MCF 10A (cell line): ENCODE measurements around the gene OPRL1. TPM values are rescaled to one million over a fixed set of nuclear protein-coding genes. Genes with fewer than 3 reads are reported as not detected.
A peak's percentile ranks its signal among the peaks of the same experiment; 100 is the strongest.

Experiments
- BruUV-seq: library from RNA; stranded (reverse); fragments of 400-500 nt; replicated peaks from 2 replicates; lab custom pipeline; 2021; lab: Mats Ljungman, UMichigan
- CTCF ChIA-PET: fragments of 300-600 bp; sonication (Branson Sonifier 250); formaldehyde crosslinking; extraction: SDS; loops from one replicate; lab custom pipeline; 2021; ENCODE audit warnings: antibody characterized with exemption, inconsistent platforms; lab: Yijun Ruan, JAX
- POLR2A ChIA-PET: fragments of 300-600, 350-650 bp; sonication (Branson Sonifier 250); formaldehyde crosslinking; extraction: SDS; loops from one replicate; lab custom pipeline; 2020; ENCODE audit warnings: antibody characterized with exemption, inconsistent platforms; lab: Yijun Ruan, JAX
- DNase-seq: peaks from one replicate; pipeline ENCODE4 v3.0.0-alpha.2; 2018; ENCODE audit not compliant: unreplicated experiment
- H3K27ac Mint-ChIP-seq: one replicate; pipeline ENCODE4 v1.8.0; 2022; ENCODE audit warnings: mild to moderate bottlenecking, low read depth, mixed read lengths; ENCODE audit not compliant: unreplicated experiment
- H3K27me3 Mint-ChIP-seq: one replicate; pipeline ENCODE4 v1.8.0; 2022; ENCODE audit warnings: mixed read lengths; ENCODE audit not compliant: insufficient read depth, unreplicated experiment
- H3K36me3 Mint-ChIP-seq: one replicate; pipeline ENCODE4 v1.8.0; 2022; ENCODE audit warnings: mild to moderate bottlenecking, moderate library complexity, mixed read lengths; ENCODE audit not compliant: insufficient read depth, unreplicated experiment
- H3K4me1 Mint-ChIP-seq: one replicate; pipeline ENCODE4 v1.8.0; 2022; ENCODE audit warnings: mixed read lengths; ENCODE audit not compliant: insufficient read depth, unreplicated experiment
- H3K4me3 Mint-ChIP-seq: one replicate; pipeline ENCODE4 v1.8.0; 2022; ENCODE audit warnings: mild to moderate bottlenecking, moderate library complexity, mixed read lengths; ENCODE audit not compliant: unreplicated experiment
- H3K9me3 Mint-ChIP-seq: one replicate; pipeline ENCODE4 v1.8.0; 2022; ENCODE audit warnings: mixed read lengths; ENCODE audit not compliant: unreplicated experiment
- intact Hi-C: fragments of 100-400 bp; cut with micrococcal nuclease; formaldehyde crosslinking; loops from 2 replicates; pipeline ENCODE4 v1.14.1; 2022
- total RNA-seq: library from RNA; stranded (reverse); gene quantifications from 2 replicates; pipeline ENCODE4 v1.2.3, GENCODE V29; 2022
- TF ChIP-seq, protein P1 (sequence below): fragments of 200-600 bp; IDR thresholded peaks from one replicate; pipeline ENCODE4 v1.8.0; 2022; ENCODE audit warnings: antibody characterized with exemption, mild to moderate bottlenecking; ENCODE audit not compliant: unreplicated experiment

Gene OPRL1
- total RNA-seq, 1 experiment from 2014 or later, result 0.12 TPM

- BruUV-seq, result no TSS peak
- Mint-ChIP-seq H3K4me3 (no peak overlapping the region), H3K36me3 (no peaks in the 10 kb centered on the region), H3K4me1 (no peaks in the 10 kb centered on the region), H3K27me3 (peaks cover 44% of the 10 kb centered on the region), H3K27ac (no peak overlapping the region), H3K9me3 (no peaks in the 10 kb centered on the region)
- DNase-seq, result no peak
- TF ChIP-seq, protein P1, sequence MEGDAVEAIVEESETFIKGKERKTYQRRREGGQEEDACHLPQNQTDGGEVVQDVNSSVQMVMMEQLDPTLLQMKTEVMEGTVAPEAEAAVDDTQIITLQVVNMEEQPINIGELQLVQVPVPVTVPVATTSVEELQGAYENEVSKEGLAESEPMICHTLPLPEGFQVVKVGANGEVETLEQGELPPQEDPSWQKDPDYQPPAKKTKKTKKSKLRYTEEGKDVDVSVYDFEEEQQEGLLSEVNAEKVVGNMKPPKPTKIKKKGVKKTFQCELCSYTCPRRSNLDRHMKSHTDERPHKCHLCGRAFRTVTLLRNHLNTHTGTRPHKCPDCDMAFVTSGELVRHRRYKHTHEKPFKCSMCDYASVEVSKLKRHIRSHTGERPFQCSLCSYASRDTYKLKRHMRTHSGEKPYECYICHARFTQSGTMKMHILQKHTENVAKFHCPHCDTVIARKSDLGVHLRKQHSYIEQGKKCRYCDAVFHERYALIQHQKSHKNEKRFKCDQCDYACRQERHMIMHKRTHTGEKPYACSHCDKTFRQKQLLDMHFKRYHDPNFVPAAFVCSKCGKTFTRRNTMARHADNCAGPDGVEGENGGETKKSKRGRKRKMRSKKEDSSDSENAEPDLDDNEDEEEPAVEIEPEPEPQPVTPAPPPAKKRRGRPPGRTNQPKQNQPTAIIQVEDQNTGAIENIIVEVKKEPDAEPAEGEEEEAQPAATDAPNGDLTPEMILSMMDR, result no peak
- ChIA-PET CTCF (no interaction called here), POLR2A (no interaction called here)
- intact Hi-C loops, result no loop called here
These were observed 49.4 kb downstream of the OPRL1 start for GRCh38 chr20:64129146-64129782.

DNA sequence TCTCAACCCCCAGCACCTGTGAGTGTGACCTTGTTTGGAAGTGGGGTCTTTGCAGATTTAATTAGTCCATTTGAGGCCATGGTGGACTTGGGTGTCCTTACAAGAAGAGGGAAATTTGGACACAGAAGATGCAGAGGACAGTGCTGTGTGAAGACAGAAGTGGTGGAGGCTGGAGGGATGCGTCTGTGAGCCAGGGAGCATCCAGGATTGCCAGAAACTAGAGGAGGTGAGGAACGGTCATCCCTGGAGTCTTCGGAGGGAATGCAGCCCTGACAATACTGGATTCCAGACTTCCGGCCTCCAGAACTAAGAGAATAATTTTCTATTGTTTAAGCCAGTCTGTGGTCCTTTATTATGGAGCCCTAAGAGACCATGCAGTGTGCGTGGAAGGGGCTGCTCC lies 50.4 kb downstream of the OPRL1 start:
- peaks cover 39% of the 10 kb centered on the region for H3K27me3 Mint-ChIP-seq
- BruUV-seq, result no TSS peak

DNA sequence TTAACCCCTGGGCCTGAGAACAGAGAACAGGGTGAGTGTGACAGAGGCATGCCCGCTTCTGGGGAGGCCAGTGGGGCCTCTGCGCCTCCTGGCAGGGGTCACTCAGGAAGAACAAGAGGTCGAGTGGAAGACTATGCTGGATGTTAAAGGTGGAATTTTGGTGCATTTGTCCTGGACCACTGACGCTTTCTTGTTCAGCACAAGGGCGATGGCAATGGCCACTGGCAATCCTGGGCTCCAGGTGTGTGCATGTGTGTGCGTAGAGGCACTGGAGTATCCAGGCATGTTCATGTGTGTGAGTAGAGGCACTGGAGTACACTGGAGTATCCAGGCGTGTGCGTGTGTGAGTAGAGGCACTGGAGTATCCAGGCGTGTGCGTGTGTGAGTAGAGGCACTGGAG lies 51.0 kb downstream of the OPRL1 start:
- ChIA-PET POLR2A (no interaction called here), CTCF (no interaction called here)
- Mint-ChIP-seq H3K36me3 (no peaks in the 10 kb centered on the region), H3K27me3 (peaks cover 41% of the 10 kb centered on the region), H3K27ac (no peak overlapping the region), H3K9me3 (no peaks in the 10 kb centered on the region), H3K4me3 (no peak overlapping the region), H3K4me1 (no peaks in the 10 kb centered on the region)
- no peak for DNase-seq
- intact Hi-C loops, result no loop called here
- TF ChIP-seq, protein P1, result no peak
- no TSS peak for BruUV-seq

More for the DNA sequence above, 50.4 kb downstream of the OPRL1 start:
- no peaks in the 10 kb centered on the region for H3K36me3 Mint-ChIP-seq
- CTCF ChIA-PET, result no interaction called here
- no peaks in the 10 kb centered on the region for H3K4me1 Mint-ChIP-seq
- intact Hi-C loops, result no loop called here
- TF ChIP-seq, protein P1, result no peak
- H3K4me3 Mint-ChIP-seq, result no peak overlapping the region
- POLR2A ChIA-PET, result no interaction called here
- no peak overlapping the region for H3K27ac Mint-ChIP-seq
- H3K9me3 Mint-ChIP-seq, result no peaks in the 10 kb centered on the region
- no peak for DNase-seq

- BruUV-seq, result no TSS peak
- DNase-seq, result peak; percentile 33
- H3K4me1 Mint-ChIP-seq, result no peaks in the 10 kb centered on the region
These were observed 51.5 kb downstream of the OPRL1 start for GRCh38 chr20:64131406-64131805.

More at GRCh38 chr20:64131406-64131805, 51.5 kb downstream of the OPRL1 start:
- Mint-ChIP-seq H3K27me3 (peaks cover 46% of the 10 kb centered on the region), H3K9me3 (no peaks in the 10 kb centered on the region), H3K27ac (no peak overlapping the region), H3K4me3 (no peak overlapping the region), H3K36me3 (no peaks in the 10 kb centered on the region)
- ChIA-PET POLR2A (no interaction called here), CTCF (interaction anchor here (0.6 kb wide), 1 partner anchor 46 kb away, joined by 4 read pairs; no protein-coding TSS in a partner anchor)
- TF ChIP-seq, protein P1, result peak; percentile 15
- intact Hi-C loops, result no loop called here
